Panc1 (cell line): ENCODE data around the gene COL16A1. TPM values are rescaled to one million over a fixed set of nuclear protein-coding genes. Genes with fewer than 3 reads are reported as not detected.

ENCODE experiments used
- ATAC-seq: fragments of 200-7000 bp; cut with Tn5 transposase; 2 replicates; pipeline ENCODE4 v1.9.1; 2020; ENCODE audit warnings: mild to moderate bottlenecking, moderate library complexity
- BruUV-seq: library from RNA; stranded (reverse); fragments of 400-500 nt; replicated peaks from 2 replicates; lab custom pipeline; 2021; lab: Mats Ljungman, UMichigan
- CTCF ChIA-PET: fragments of 300-600 bp; sonication (Branson Sonifier 250); formaldehyde crosslinking; loops from one replicate; lab custom pipeline; 2022; ENCODE audit warnings: antibody characterized with exemption; lab: Charles Lee
- POLR2A ChIA-PET: fragments of 300-600 bp; sonication (Branson Sonifier 250); formaldehyde crosslinking; loops from one replicate; lab custom pipeline; 2022; ENCODE audit warnings: antibody characterized with exemption; lab: Charles Lee
- DNase-seq: peaks from one replicate; pipeline ENCODE4 v3.0.0-alpha.2; 2010; ENCODE audit warnings: low read depth, low spot score
- H3K27ac ChIP-seq: 2 replicates; pipeline ENCODE4 v1.5.1; 2011; ENCODE audit warnings: mild to moderate bottlenecking, low read length, inconsistent platforms
- H3K27me3 ChIP-seq: fragments of 200-500 bp; sonication (Bioruptor generic); 2 replicates; pipeline ENCODE4 v1.6.0; 2014; ENCODE audit warnings: low read length, inconsistent platforms; ENCODE audit not compliant: control insufficient read depth, insufficient read depth
- H3K36me3 ChIP-seq: fragments of 200-500 bp; sonication (Bioruptor generic); 2 replicates; pipeline ENCODE4 v1.5.1; 2014; ENCODE audit warnings: inconsistent platforms, mild to moderate bottlenecking, low read length, moderate library complexity; ENCODE audit not compliant: control insufficient read depth, insufficient read depth
- H3K4me1 ChIP-seq: 2 replicates; pipeline ENCODE4 v1.5.1; 2011; ENCODE audit warnings: inconsistent platforms, mild to moderate bottlenecking, low read length, moderate library complexity; ENCODE audit not compliant: control insufficient read depth, insufficient read depth
- H3K4me3 ChIP-seq, 2 experiments: 2 replicates each; pipeline ENCODE4 v1.5.1; 2011 to 2012; ENCODE audit warnings: low read depth in 2 of 2, low read length in 2 of 2, mild to moderate bottlenecking in 2 of 2, inconsistent platforms in 1 of 2, moderate library complexity in 1 of 2
- H3K9me3 ChIP-seq: fragments of 200-500 bp; sonication (Bioruptor generic); 2 replicates; pipeline ENCODE4 v1.5.1; 2014; ENCODE audit warnings: low read depth, mild to moderate bottlenecking, inconsistent platforms, low read length, moderate library complexity; ENCODE audit not compliant: control insufficient read depth, insufficient read depth
- CTCF ChIP-seq: fragments of 450-650 bp; IDR thresholded peaks from 2 replicates; pipeline ENCODE4 v1.5.1; 2017; ENCODE audit warnings: mild to moderate bottlenecking
- POLR2AphosphoS5 ChIP-seq: IDR thresholded peaks from 2 replicates; pipeline ENCODE4 v1.6.1; 2012; ENCODE audit warnings: mild to moderate bottlenecking, low read depth, low read length, moderate library complexity
- REST ChIP-seq, 2 experiments: IDR thresholded peaks; 2 replicates each; pipeline ENCODE4 v1.6.1; 2011 to 2012; ENCODE audit warnings: low read depth in 2 of 2, control low read depth in 1 of 2, low read length in 1 of 2, mild to moderate bottlenecking in 1 of 2, moderate library complexity in 1 of 2; ENCODE audit not compliant: insufficient read depth in 1 of 2
- SIN3A ChIP-seq: IDR thresholded peaks from 2 replicates; pipeline ENCODE4 v1.6.1; 2012; ENCODE audit warnings: low read depth, mild to moderate bottlenecking, low read length, moderate library complexity, borderline replicate concordance; ENCODE audit not compliant: insufficient read depth
- TCF7L2 ChIP-seq: IDR thresholded peaks from 2 replicates; pipeline ENCODE4 v1.6.1; 2011; ENCODE audit warnings: mild to moderate bottlenecking, low read depth, low read length, inconsistent platforms
- in situ Hi-C: cut with HindIII; loops from 2 replicates; pipeline ENCODE4 v1.10.0; 2016; ENCODE audit warnings: low sequenced_read_pairs, low pct_unique_long_range_greater_than_20kb
- intact Hi-C: fragments of 100-400 bp; cut with micrococcal nuclease; formaldehyde crosslinking; loops from one replicate; pipeline ENCODE4 v1.10.0; 2022; ENCODE audit not compliant: unreplicated experiment
- total RNA-seq: library from RNA; stranded (reverse); gene quantifications from one replicate; pipeline ENCODE4 v1.2.1, GENCODE V29; 2021; ENCODE audit not compliant: unreplicated experiment

COL16A1 gene
- total RNA-seq, 1 experiment from 2014 or later, result 7.6 TPM

- ChIA-PET POLR2A (no interaction called here), CTCF (no interaction called here)
- H3K9me3 ChIP-seq, result no peaks in the 10 kb centered on the region
- TF ChIP-seq SIN3A (no peak), CTCF (no peak), POLR2AphosphoS5 (no peak), TCF7L2 (no peak), REST (IDR thresholded peaks at IDR 0.05; ENCODE audit: insufficient read depth in 1 of 2, low read depth in 2 of 2, low read length in 1 of 2) (no peak)
- H3K27ac ChIP-seq, result no peak overlapping the region
- DNase-seq, result no peak
- in situ Hi-C loops (no loop called here), intact Hi-C loops (no loop called here)
- H3K4me3 ChIP-seq, result no peak overlapping the region
- BruUV-seq, result no TSS peak
- no peaks in the 10 kb centered on the region for H3K36me3 ChIP-seq
- H3K4me1 ChIP-seq, result peaks cover 24% of the 10 kb centered on the region
- no peak for ATAC-seq
- H3K27me3 ChIP-seq, result no peaks in the 10 kb centered on the region
Measured at GRCh38 chr1:31688233-31688918, 15.4 kb downstream of the COL16A1 start.

GRCh38 chr1:31687601-31688000, 16.2 kb downstream of the COL16A1 start:
- TF ChIP-seq SIN3A, result no peak
- TF ChIP-seq REST (IDR thresholded peaks at IDR 0.05; ENCODE audit: insufficient read depth in 1 of 2, low read depth in 2 of 2, low read length in 1 of 2), result no peak
- no peak for TF ChIP-seq CTCF
- no peak for TF ChIP-seq POLR2AphosphoS5
- no peak for TF ChIP-seq TCF7L2
- intact Hi-C loops, result no loop called here
- in situ Hi-C loops, result no loop called here
- no TSS peak for BruUV-seq
- no peaks in the 10 kb centered on the region for H3K27me3 ChIP-seq
- H3K9me3 ChIP-seq, result no peaks in the 10 kb centered on the region
- H3K27ac ChIP-seq, result no peak overlapping the region
- CTCF ChIA-PET, result no interaction called here
- no peaks in the 10 kb centered on the region for H3K36me3 ChIP-seq
- ATAC-seq (no peak), DNase-seq (no peak)
- no peak overlapping the region for H3K4me3 ChIP-seq
- H3K4me1 ChIP-seq, result peaks cover 16% of the 10 kb centered on the region
- POLR2A ChIA-PET, result no interaction called here
